Stimulated activated CD4-positive, alpha-beta T cell treated with anti-CD3 and anti-CD28 coated beads, TNF-alpha, amount 100 ng/mL, for 24 hours (primary cell): ENCODE results near the gene TDRD7.
"Not testable (repeated sequence)": the region's sequence is repeated elsewhere in the genome, so short reads cannot be mapped to it uniquely, and the experiment has no call there.

ENCODE experiments used
- DNase-seq, 3 experiments: peaks; one replicate each; pipeline ENCODE4 v3.0.0-alpha.2; 2020; ENCODE audit warnings: low read depth in 3 of 3

TDRD7 gene

DNA sequence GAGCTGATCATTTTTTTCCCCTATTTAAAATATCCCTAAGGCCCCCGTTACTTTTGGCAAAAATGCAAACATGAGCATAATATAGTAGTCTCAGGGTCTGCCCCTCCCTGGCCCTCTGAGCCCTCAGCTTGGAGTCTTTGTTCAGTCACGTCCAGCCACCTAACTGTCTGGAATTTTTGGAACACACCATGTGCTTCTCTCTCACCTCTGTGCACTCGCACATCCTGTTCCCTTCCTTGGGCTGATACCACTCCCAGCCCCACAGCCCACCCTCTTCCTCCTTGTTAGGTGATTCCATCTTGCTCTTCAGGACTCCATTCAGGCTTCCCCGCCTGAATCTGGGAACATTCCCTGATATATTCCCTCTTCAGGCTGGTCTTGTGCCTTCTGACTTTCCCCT lies 16.0 kb downstream of the TDRD7 start:
- no peak for DNase-seq

DNA sequence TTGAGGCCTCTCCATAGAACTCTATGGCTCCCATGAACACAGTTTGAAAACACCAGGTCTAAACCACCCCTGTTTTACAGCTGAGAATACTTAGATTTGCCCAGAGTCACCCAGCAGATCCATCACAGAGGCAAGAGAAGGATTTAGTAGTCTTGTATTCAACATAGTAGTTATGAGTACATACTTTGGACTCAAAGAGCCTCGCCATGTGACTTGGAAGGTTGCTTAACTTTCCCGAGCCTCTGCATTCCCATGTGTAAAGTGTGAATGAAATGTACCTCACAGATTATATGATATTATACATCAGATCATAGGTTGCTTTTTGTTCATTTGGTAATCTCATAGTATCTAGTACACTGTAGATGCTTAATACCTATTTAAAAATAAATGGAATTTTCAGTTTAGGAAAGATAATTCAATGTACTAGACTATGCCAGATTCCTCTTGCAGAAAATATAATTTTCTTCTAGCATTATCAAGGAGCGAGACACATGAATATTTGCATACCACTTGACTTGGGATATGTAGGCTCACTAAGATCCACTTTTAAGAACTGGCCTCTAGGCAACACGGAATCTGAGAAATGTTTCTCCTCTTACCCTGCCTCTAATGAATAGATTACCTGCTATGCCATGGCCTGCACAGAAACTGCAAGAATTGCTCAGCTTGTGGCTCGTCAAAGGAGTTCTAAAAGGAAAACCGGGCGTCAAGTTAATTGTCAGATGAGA lies 18.6 kb downstream of the TDRD7 start:
- DNase-seq = no peak

DNA sequence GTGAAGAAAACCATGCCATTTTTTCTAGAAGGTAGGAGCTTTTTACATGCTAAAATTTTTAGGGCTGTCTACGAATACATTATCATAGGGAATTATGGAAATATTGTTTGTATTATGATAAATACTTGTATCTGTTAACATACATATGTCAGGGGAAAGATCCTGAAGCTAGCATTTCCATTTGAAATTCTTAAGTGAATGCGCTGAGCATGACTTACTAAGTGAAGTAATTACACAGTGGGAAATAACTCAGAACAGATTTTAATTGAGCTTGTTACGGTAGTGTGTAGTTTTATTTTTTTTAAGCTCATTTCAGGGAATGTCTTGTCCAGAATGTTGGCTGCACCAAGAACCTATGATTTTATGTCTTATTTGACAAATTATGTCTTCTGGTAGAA lies 19.1 kb downstream of the TDRD7 start:
- no peak for DNase-seq

DNA sequence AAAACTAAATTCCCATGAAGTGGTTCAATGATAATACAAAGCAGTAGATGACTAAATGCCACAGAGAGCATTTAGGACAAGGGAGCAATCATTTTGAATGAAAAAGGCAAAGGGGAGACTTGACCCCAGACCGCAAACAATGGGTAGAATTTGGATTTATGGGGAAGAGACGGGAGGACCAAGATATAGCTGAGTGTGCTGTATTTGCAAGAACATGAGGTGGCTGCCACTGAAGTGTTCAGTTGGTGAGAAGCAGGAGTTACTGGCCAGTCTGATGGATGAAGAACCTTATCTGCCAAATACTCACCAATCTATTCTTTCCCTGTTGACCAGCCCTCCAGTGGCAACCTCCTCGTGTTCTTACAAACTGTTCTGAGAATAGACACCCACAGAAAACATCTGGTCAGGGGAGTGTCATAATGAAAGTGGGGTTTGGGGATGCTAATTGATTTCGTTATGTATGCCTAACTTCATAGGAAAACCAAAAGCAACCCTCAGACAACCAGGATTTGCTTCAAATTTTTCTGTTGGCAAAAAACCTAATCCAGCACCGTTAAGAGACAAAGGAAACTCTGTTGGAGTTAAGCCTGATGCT lies 19.8 kb downstream of the TDRD7 start:
- no peak for DNase-seq

GRCh38 chr9:97437051-97437600 lies 25.2 kb downstream of the TDRD7 start:
- DNase-seq = no peak

DNA sequence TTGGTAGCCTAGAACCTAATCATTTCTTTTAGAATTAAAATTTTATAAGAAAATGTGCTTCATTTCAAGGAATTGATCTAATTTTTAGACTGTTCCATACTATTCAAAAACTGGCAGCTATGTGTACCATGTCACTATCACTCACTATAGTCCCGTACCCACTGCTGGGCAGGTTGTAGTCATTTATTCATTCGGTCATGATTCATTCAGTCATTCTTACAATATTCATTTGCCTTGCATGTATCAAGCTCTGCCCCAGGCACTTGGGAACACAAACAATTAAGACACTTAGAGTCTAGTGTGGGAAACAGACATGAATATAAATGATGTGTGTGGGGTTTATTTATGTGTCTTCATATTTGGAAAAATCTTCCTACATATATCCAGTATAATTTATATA lies 26.4 kb downstream of the TDRD7 start:
- no peak for DNase-seq

DNA sequence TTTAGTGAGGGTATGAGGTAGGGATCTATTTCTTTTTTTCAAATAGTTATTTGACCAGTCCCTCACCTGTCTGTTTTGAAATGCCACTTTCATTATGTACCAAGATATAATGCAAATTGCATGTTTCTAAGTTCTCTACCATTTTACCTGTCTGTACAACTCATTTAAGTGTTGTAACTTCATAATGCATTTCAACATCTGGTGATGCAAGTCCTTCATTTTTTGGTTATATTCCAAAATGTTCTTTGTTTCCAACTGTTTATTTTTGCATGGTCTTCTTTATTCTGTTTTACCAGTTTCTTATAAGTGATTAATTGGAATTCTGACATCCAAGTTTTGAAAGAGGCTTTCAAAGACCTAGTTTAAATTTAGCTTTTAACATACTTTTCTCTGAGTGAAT lies 26.8 kb downstream of the TDRD7 start:
- DNase-seq = no peak

- no peak for DNase-seq
These were observed 28.3 kb downstream of the TDRD7 start for GRCh38 chr9:97440160-97440559.

DNA sequence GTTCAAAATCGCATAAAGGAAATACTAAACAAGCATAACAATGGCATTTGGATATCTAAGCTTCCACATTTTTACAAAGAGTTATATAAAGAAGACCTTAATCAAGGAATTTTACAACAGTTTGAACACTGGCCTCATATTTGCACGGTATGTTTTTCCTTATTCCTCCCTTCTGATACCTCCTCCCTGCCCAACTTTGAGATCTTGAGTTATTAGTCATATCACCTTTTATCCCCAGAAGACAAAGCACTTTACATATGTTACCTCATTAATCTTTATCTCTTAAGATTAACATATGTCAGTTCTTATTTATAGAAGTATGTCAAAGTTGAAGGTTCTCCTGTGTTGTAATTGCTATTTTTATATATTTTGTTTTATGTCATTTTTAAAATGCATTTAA lies 29.8 kb downstream of the TDRD7 start:
- DNase-seq = no peak

GRCh38 chr9:97445119-97445701 lies 33.3 kb downstream of the TDRD7 start:
- no peak for DNase-seq

DNA sequence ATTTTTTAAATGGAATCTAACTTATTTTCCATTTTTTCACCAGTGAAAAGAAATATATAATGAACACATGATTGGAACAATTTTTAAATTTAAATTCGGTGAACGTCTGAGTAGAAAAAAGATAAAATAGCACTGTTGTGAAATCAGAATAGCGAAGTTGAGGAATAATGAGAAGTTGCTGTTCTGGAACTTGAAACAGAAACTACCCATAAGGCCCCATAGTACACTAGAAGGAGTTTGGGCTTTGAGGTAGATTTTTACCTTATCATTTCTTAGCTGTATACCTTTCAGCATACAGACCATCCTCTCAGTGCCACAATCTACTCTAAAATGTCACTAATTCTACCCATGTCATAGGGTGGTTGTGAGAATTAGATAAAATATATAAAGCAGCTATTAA lies 35.1 kb downstream of the TDRD7 start:
- DNase-seq = no peak

DNA sequence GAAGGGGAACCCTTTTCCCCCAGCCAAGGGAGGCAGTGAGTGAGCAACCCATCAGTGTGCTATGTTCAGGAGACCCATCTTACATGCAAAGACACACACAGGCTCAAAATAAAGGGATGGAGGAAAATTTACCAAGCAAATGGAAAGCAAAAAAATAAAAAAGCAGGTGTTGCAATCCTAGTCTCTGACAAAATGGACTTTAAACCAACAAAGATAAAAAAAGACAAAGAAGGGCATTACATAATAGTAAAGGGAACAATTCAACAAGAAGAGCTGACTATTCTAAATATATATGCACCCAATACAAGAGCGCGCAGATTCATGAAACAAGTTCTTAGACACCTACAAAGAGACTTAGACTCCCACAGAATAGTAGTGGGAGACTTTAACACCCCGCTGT lies 41.7 kb downstream of the TDRD7 start:
- not testable (repeated sequence) for DNase-seq

DNA sequence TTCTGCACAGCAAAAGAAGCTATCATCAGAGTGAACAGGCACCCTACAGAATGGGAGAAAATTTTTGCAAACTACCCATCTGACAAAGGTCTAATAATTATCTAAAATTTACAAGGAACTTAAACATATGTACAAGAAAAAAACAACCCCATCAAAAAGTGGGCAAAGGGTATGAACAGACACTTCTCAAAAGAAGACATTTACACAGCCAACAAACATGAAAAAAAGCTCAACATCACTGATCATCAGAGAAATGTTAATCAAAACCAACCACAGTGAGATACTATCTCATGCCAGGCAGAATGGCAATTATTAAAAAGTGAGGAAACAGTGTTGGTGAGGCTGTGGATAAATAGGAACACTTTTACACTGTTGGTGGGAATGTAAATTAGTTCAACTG lies 44.9 kb downstream of the TDRD7 start:
- not testable (repeated sequence) for DNase-seq

GRCh38 chr9:97459326-97459725 lies 47.4 kb downstream of the TDRD7 start:
- DNase-seq = no peak

DNA sequence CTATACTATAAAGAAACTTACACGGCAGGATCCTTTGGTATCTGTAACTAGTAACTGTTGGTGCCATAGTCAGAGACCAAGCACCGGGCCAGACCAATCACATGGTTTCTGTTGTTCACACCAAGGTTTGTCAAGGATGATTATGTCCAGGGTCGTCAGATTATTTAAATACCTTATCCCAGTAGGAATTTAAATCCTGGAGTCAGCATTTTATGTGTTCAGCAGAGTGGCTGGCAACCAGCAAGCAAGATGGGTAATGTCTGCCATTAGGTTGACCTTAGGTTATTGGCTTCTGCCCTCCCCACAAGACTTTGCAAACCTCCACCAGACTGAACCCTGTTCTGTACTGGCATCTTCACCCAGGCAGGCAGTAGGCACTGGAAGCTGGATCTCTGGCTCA lies 50.3 kb downstream of the TDRD7 start:
- no peak for DNase-seq

- no peak for DNase-seq
These were observed 51.0 kb downstream of the TDRD7 start for GRCh38 chr9:97462914-97463313.

- DNase-seq = peak in 1 of 3 experiments; percentile 35
These were observed 57.0 kb downstream of the TDRD7 start for GRCh38 chr9:97468658-97469448.

GRCh38 chr9:97470076-97470475 lies 58.2 kb downstream of the TDRD7 start:
- no peak for DNase-seq

DNA sequence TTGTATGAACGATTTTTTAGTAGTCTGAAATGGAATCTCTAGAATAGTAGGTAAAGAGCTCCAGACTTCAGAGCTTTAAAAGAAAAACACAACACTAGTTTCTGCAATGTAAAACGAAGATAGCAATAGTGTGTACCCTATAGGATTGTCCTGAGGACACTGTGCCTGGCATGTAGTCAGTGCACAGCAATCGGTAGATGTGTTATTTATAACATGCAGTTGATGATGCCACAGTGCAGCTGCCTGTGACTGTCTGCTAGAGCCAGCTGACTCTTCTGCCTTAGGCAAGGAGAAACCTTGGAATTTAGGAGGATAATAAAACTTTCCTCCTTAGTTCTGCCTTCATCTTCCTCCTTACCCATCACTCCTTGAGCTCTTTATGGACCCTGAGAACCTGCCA lies 61.8 kb downstream of the TDRD7 start:
- no peak for DNase-seq

DNA sequence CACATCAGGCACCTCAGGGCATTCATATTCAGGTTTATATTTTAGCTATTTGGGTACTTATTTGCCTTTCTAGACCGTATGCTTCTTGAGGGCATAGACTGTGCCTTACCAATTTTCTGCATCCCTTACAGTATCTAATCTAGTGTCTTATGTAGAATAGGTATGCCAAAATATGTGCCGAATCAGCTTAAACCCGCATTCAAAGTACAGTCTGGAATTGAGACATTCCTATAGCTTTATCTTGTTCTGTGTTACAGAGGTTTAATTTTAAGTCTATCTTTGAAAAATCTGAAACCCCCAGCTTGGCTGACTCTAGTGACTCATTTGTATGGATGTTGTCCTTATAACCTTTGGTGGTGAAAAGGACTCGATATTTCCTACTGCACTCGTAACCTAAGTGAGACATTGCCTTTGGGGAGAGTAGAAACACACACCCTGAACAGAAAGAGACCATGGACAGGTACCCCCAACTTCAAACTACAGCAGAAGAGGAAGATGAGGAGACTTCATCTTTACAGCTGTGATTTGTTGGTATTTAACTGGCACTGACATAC lies 62.6 kb downstream of the TDRD7 start:
- DNase-seq = no peak

DNA sequence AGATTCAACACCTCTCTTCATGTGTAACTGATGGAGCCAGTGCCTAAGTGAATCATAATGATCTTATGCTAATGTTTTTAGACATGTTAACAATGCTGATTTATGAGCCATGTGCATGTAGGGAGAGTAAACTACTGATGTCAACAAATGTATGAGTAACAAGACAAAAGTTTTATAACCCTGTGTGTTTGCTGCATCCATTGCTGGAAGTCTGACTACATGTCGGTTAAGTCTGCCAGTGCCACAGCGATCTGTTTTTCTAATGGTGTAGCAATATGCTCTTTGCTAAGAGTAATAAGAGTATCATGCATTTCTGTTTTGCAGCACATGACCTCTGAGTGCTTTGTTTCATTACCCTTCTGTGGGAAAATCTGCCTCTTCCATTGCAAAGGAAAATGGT lies 63.2 kb downstream of the TDRD7 start:
- DNase-seq = no peak
